ENCODE measurements around the gene TBC1D22A.

TBC1D22A gene

DNA sequence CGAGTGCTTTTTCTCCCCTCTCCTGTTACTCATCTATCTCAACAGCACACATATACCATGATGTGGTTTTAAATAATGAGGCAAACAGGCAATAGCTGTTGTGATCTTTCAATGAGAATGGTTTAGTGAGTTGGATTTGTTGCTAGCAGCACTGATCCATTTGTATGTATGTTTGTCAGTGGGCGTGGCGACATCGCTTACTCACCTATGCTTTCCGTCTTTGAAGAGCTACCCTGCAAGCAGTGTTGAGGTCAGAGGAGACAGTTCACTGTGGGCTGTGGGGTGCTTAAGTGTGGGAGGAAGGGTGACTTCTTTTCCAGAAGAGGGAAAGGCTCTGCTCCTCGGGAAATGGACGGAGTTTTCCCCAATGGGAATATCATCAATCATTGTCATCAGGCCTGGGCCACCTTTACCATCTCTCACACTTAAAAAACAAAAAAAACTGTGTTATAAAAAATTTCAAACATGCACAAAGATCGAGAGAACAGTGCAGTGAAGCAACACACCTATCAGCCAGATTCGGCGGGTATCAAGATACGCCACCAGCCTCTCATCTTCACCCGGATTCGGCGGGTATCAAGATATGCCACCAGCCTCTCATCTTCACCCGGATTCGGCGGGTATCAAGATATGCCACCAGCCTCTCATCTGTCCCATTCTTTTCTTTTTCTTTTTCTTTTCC lies 83.8 kb downstream of the TBC1D22A start:
- POLR2A ChIA-PET = no interaction called here
- no peak for DNase-seq (ENCODE audit: extremely low spot score)
- TF ChIP-seq, protein P1, sequence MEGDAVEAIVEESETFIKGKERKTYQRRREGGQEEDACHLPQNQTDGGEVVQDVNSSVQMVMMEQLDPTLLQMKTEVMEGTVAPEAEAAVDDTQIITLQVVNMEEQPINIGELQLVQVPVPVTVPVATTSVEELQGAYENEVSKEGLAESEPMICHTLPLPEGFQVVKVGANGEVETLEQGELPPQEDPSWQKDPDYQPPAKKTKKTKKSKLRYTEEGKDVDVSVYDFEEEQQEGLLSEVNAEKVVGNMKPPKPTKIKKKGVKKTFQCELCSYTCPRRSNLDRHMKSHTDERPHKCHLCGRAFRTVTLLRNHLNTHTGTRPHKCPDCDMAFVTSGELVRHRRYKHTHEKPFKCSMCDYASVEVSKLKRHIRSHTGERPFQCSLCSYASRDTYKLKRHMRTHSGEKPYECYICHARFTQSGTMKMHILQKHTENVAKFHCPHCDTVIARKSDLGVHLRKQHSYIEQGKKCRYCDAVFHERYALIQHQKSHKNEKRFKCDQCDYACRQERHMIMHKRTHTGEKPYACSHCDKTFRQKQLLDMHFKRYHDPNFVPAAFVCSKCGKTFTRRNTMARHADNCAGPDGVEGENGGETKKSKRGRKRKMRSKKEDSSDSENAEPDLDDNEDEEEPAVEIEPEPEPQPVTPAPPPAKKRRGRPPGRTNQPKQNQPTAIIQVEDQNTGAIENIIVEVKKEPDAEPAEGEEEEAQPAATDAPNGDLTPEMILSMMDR (IDR thresholded peaks at IDR 0.05; ENCODE audit: control extremely low read depth, extremely low read depth, low read depth, missing control alignments) = no peak
- CTCF ChIA-PET = interaction anchor here (1.1 to 1.3 kb wide), 3 partner anchors 9 to 47 kb away, joined by 3 read pairs; no protein-coding TSS in a partner anchor

- CTCF ChIA-PET = no interaction called here
- POLR2A ChIA-PET = no interaction called here
- TF ChIP-seq, protein P1 (IDR thresholded peaks at IDR 0.05; ENCODE audit: control extremely low read depth, extremely low read depth, low read depth, missing control alignments) = no peak
- DNase-seq (ENCODE audit: extremely low spot score) = no peak
Observed at GRCh38 chr22:46846832-46847355, 84.4 kb downstream of the TBC1D22A start.

- ChIA-PET POLR2A (no interaction called here), CTCF (interaction anchor here (1.0 kb wide), 1 partner anchor 53 kb away, joined by 3 read pairs; no protein-coding TSS in a partner anchor)
- DNase-seq (ENCODE audit: extremely low spot score) = no peak
- TF ChIP-seq, protein P1 (IDR thresholded peaks at IDR 0.05; ENCODE audit: control extremely low read depth, extremely low read depth, low read depth, missing control alignments) = no peak
Observed at GRCh38 chr22:46848197-46848596, 85.7 kb downstream of the TBC1D22A start.

GRCh38 chr22:46849101-46849500 lies 86.7 kb downstream of the TBC1D22A start:
- ChIA-PET CTCF (interaction anchor here (0.9 to 1.0 kb wide), 2 partner anchors 9 to 54 kb away, joined by 3 to 4 read pairs; no protein-coding TSS in a partner anchor), POLR2A (no interaction called here)
- no peak for DNase-seq (ENCODE audit: extremely low spot score)
- TF ChIP-seq, protein P1 (IDR thresholded peaks at IDR 0.05; ENCODE audit: control extremely low read depth, extremely low read depth, low read depth, missing control alignments) = no peak

GRCh38 chr22:46849951-46850350 lies 87.5 kb downstream of the TBC1D22A start:
- no peak for DNase-seq (ENCODE audit: extremely low spot score)
- CTCF ChIA-PET = interaction anchor here (0.9 kb wide), 1 partner anchor 10 kb away, joined by 4 read pairs; no protein-coding TSS in a partner anchor
- TF ChIP-seq, protein P1 (IDR thresholded peaks at IDR 0.05; ENCODE audit: control extremely low read depth, extremely low read depth, low read depth, missing control alignments) = no peak
- POLR2A ChIA-PET = no interaction called here

- ChIA-PET CTCF (interaction anchor here (2.0 to 2.3 kb wide), 2 partner anchors 12 to 48 kb away, joined by 5 to 8 read pairs; no protein-coding TSS in a partner anchor), POLR2A (no interaction called here)
- no peak for DNase-seq (ENCODE audit: extremely low spot score)
- TF ChIP-seq, protein P1 (IDR thresholded peaks at IDR 0.05; ENCODE audit: control extremely low read depth, extremely low read depth, low read depth, missing control alignments) = no peak
Observed at GRCh38 chr22:46851311-46851710, 88.9 kb downstream of the TBC1D22A start.
